Globus pallidus (tissue), 1 donor: ENCODE data around the gene HERPUD1.
"Not testable (repeated sequence)": the region's sequence is repeated elsewhere in the genome, so short reads cannot be mapped to it uniquely, and the experiment has no call there.

ENCODE experiments used
- DNase-seq: peaks from one replicate; pipeline ENCODE4 v3.0.0-alpha.2; 2015; ENCODE audit warnings: low spot score

The HERPUD1 gene

GRCh38 chr16:56960681-56961281 lies 28.8 kb downstream of the HERPUD1 start:
- no peak for DNase-seq

DNA sequence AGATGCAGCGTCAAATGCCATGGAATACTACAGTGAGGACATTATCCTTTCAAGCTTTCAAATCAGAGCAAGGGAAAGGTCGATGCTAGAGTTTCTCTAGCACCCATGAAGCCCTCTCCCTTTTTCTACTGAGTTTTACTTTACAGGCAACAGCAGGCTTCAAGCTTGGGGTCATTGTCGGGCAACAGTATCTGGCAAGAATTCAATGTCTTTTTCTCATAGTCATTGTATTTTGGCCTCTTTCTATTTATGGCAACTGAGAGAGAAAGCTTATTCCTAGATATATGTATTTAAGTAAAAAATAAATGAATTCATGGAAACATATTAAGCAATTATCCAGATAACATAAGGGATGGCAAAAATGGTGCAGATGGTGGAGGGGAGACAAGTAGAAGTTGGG lies 29.4 kb downstream of the HERPUD1 start:
- no peak for DNase-seq

DNA sequence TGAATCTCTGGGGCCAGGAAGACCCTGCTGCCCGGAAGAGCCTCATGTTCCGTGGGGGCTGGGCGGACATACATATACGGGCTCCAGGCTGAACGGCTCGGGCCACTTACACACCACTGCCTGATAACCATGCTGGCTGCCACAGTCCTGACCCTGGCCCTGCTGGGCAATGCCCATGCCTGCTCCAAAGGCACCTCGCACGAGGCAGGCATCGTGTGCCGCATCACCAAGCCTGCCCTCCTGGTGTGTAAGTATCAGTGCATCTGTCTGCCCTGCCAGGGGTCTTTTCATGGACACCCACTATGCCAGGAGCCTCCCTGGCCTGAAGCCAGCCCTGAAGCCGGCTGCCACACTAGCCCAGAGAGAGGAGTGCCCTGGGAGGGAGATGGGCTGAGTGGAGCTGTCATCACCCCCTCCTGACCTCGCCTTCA lies 29.9 kb downstream of the HERPUD1 start, which contains the start of gene CETP:
Gene CETP (plus strand): TSS at position 100 of the 431 bp plus-strand sequence. CDS start 30 bp downstream, at position 130.
- DNase-seq, result no peak

DNA sequence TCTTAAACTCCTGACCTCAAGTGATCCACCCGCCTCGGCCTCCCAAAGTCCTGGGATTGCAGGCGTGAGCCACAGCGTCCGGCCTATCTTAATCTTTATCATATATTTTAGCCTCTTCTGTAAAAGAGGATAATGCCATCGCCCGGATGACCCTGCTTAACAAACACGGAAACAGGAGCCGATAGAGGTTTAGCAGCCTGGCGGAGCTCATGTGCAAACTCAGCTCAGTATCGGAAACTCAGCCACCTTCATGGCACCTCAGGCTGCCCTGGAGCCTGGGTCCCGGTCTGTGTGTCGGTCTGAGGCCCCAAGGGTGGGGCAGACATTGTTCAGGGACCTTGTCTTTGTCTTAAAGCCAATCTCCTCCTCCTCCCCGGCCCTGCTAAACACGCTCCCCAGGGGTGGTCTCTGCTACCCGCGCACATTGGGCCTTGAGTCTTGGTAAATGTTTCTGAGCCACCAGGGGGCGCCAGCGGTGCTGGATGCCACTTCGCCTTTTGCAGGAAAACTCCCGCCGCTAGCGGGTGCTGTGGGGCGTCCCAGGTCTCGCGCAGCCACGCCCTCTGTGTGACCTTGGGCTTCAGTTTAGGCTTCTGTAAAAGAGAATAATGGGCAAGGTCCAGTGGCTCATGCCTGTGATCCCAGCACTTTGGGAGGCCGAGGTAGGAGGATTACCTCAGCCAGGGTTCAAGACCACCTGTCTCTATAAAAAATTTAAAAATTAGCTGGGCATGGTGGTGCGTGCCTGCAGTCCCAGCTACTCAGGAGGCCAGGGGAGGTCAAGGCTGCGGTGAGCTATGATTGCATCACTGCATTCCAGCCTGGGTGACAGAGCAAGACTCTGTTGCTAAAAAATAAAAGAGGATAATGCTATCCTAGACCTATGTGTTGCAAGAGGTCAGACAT lies 32.6 kb downstream of the HERPUD1 start:
- peak; percentile 71 for DNase-seq

DNA sequence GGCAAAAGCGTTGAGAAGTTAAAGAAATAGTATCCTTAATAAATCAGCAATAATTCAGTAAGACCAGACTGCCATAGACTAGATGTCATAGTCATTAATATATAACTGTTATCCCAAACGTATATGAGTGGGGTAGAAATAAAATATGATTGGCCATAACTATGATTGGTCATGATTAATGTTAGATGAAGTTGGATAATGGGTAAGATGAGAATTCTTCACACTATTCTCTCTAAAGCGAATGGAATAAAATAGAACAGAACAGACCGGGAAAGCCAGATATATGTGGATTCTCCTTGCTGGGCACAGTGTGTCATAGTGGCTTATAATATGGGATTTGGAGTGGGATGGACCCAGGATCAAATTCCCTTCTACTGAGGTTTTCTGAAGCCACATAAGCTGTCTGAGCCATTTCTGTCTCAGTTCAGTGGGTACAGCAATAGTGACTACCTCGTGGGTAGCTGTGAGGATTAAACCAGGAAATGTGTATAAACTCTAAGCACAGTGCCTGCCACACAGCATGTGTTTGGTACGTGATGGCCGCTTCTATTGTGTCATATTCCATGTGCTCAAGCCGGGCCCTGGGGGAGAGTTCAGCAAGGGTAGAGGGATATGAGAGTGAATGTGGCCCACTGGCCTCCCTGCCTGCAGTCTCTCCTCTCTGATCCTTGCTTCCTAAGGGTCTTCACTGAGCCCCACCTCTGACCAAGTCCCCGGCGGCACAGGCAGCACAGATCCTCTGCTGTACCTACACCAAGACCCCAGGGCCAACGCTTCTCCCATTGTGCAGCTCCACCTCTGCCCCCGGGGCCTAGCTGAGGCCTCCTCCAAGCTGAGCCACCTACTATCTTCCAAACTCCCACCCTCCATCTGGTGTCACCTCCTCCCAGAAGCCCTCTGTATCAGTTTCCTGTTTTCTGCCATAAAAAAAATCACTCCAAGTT lies 33.5 kb downstream of the HERPUD1 start:
- DNase-seq, result peak; percentile 54

- DNase-seq, result no peak
Observed at GRCh38 chr16:56966093-56966475, 34.1 kb downstream of the HERPUD1 start.

DNA sequence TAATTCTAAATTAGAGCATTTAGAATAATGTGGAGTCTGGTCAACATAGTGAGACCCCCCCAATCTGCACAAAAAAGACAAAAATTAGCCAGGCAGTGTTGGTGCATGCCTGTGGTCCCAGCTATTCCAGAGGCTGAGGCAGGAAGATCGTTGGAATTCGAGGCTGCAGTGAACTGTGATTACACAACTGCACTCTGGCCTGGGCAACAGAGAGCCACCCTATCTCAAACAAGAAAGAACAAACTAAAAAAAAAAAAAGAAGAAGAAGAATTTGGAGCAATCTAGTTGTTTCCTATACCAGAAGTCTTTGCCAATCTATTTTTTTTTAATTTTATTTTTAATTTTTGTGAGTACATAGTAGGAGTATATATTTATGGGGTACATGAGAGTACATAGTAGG lies 35.8 kb downstream of the HERPUD1 start:
- DNase-seq, result no peak

DNA sequence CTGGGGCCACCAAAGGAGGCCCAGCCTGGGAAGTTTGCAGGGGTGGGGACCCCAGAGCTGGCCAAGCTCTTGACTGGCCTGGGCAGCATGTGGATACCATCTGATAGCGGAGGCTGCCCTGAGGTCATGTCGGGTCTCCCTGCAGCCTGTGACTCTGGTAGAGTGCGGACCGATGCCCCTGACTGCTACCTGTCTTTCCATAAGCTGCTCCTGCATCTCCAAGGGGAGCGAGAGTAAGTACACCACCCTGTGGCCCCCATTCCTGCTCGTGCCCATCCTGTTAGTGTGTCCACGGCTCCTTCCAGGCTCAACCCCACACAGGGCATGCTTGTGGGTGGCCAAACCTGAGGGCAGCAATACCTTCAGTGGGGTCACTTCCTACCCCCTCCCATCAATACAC lies 37.8 kb downstream of the HERPUD1 start:
- DNase-seq, result no peak

DNA sequence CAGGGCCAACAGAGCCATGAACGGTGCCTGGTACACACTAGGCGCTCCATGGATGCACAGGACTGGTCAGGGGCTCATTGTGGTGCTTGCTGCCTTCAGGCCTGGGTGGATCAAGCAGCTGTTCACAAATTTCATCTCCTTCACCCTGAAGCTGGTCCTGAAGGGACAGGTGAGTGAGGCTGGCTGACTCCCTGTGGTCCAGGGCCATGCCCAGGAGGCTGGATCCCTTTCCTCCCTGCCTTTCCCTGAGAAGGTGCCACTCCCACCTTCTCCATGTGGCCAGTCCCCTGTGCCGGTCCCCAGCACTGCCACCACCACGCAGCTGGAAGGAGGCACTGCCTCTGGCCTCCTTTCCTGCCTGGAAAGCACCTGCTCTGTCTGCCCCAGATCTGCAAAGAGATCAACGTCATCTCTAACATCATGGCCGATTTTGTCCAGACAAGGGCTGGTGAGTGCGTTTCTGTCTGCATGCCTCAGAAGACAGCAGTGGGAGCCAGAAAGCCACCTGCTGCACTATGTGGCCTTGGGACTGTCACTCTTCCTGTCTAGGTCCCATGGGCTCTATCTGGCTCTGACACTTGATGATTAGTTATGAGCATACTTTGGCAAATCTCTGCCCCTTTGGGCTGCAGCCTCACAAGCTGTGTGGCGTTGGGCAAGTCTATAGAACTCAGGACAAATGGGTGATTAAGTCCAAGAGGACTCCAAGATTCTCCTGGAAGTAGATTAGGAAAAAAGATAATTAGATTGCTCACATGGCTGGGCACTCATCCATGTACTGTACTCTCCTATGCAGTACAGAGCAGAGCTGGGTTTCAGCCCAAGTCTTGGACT lies 39.2 kb downstream of the HERPUD1 start:
- no peak for DNase-seq

DNA sequence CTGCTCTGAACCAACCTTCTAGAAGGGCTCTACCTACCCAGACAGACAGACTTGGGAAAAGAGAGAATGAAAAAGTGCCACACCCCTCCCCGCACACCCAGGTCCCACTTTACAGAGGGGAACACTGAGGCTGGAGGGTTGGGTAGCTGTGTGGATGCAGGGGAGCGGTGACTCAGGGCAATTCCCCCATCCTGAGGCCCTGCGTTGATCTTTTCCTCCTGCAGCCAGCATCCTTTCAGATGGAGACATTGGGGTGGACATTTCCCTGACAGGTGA lies 39.8 kb downstream of the HERPUD1 start:
- no peak for DNase-seq

DNA sequence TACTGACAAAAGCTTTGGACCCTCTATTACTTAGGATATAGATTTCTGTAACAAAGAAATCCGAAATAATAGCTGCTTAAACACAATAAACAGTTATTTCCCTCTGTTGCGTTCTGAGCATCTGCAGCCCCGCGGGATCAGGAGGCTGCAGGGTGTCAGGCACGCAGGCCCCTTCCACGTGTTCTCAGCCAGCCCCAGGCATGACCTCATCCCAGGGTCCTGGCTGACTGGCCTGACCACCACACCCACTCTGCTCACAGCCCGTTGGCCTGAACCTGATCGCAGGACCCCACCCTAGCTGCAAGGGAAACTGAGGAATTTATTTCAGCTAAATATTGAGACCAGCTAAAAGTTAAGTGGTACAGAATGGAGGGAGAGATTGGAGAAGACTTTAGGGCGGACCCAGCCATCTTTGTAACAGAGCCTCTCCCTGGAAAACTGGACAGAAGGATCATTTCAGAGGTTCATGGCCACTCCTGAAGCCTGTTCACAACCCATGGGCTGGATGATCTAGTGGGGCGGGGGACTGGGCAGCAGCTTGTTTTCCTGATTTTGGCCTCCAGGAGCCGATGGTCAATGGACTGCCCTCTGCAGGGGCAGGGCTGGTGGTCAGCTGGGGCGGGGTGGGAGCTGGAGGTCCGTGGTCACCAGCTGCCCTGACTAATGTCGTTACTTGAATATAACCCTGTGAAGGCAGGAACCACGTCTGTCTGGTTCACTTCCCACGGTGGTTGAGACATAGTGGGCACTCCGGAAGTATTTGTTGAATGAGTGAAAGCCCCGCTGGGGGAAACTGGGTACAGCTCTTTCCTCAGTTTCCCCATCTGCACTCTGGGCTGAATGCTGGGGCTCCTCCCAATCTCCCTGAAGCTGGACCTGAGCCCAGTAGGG lies 40.7 kb downstream of the HERPUD1 start:
- DNase-seq, result no peak

GRCh38 chr16:56973294-56973689 lies 41.4 kb downstream of the HERPUD1 start:
- DNase-seq, result no peak

GRCh38 chr16:56973899-56974298 lies 42.0 kb downstream of the HERPUD1 start:
- DNase-seq, result not testable (repeated sequence)

GRCh38 chr16:56974549-56975300 lies 42.8 kb downstream of the HERPUD1 start:
- DNase-seq, result no peak

DNA sequence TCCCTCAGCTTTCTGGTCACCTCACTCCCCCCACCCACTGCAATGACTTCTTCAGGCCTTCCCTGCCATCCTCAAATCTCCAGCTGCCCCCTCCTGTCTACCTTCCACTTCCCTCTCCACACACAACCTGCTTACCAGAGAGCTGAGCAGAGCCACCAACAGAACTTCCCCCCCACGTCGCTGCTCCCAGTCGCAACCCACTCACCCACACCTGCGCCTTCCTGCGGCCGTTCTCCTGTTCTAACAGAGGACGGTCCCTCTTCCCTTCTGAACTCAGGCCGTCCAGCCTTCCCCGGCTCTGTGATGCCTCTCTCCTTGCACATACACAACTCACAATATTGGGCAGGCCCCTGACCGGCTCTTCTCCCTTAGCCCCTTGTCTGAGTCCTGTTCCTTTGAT lies 43.8 kb downstream of the HERPUD1 start:
- DNase-seq, result no peak

GRCh38 chr16:56977216-56977615 lies 45.3 kb downstream of the HERPUD1 start:
- no peak for DNase-seq

GRCh38 chr16:56977823-56978430 lies 46.0 kb downstream of the HERPUD1 start:
- DNase-seq, result no peak

DNA sequence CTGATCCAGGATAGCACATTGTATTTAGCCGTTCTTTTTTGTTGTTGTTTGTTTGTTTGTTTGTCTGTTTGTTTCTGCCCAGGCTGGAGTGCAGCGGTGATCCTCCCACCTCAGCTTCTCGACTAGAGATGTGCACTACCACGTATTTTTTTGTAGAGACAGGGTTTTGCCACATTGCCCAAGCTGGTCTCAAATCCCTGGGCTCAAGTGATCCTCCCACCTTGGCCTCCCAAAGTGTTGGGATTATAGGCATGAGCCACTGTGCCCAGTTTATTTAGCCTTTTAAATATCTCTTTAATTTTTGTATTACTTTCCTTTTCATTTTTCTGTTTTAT lies 48.2 kb downstream of the HERPUD1 start:
- no peak for DNase-seq
